ENCODE results near the gene ZNF358. TPM values are rescaled to one million over a fixed set of nuclear protein-coding genes. Genes with fewer than 3 reads are reported as not detected.
A peak's percentile ranks its signal among the peaks of the same experiment; 100 is the strongest.

Gene ZNF358
- total RNA-seq, 4 donors from 2014 or later = 19.1 to 69.1 (median 33.8) TPM

GRCh38 chr19:7505682-7506384, 10.1 kb upstream of the ZNF358 start:
- Histone ChIP-seq H3K36me3 (no peaks in the 10 kb centered on the region), H3K4me1 (peaks cover 0 to 4% of the 10 kb centered on the region in 2 donors), H3K27ac (no peak overlapping the region), H3K9me3 (no peaks in the 10 kb centered on the region), H3K27me3 (no peaks in the 10 kb centered on the region), H3K4me3 (no peak overlapping the region)
- DNase-seq = no peak
- intact Hi-C loops (cut with DNase I; ENCODE audit: low total_unique reads) = no loop called here
- TF ChIP-seq POLR2A (IDR thresholded peaks at IDR 0.05) (no peak), CTCF (IDR thresholded peaks at IDR 0.05) (no peak)

- TF ChIP-seq POLR2A (IDR thresholded peaks at IDR 0.05) = no peak
- TF ChIP-seq CTCF (IDR thresholded peaks at IDR 0.05) = no peak
- no peak overlapping the region for H3K27ac ChIP-seq
- no peaks in the 10 kb centered on the region for H3K4me1 ChIP-seq
- no peak overlapping the region for H3K4me3 ChIP-seq
- intact Hi-C loops (cut with DNase I; ENCODE audit: low total_unique reads) = no loop called here
- no peaks in the 10 kb centered on the region for H3K27me3 ChIP-seq
- no peaks in the 10 kb centered on the region for H3K9me3 ChIP-seq
- no peaks in the 10 kb centered on the region for H3K36me3 ChIP-seq
- DNase-seq = peak in 1 of 2 donors; percentile 42
Observed at GRCh38 chr19:7506385-7507328, 9.2 kb upstream of the ZNF358 start.

GRCh38 chr19:7507884-7508283, 8.0 kb upstream of the ZNF358 start:
- Histone ChIP-seq H3K36me3 (no peaks in the 10 kb centered on the region), H3K4me1 (no peaks in the 10 kb centered on the region), H3K4me3 (no peak overlapping the region), H3K27ac (no peak overlapping the region), H3K27me3 (no peaks in the 10 kb centered on the region), H3K9me3 (no peaks in the 10 kb centered on the region)
- TF ChIP-seq CTCF (IDR thresholded peaks at IDR 0.05) (no peak), POLR2A (IDR thresholded peaks at IDR 0.05) (no peak)
- peak in 1 of 2 donors; percentile 48 for DNase-seq
- intact Hi-C loops (cut with DNase I; ENCODE audit: low total_unique reads) = no loop called here

- Histone ChIP-seq H3K27ac (no peak overlapping the region), H3K27me3 (no peaks in the 10 kb centered on the region), H3K9me3 (no peaks in the 10 kb centered on the region), H3K4me1 (no peaks in the 10 kb centered on the region), H3K36me3 (no peaks in the 10 kb centered on the region), H3K4me3 (no peak overlapping the region)
- intact Hi-C loops (cut with DNase I; ENCODE audit: low total_unique reads) = no loop called here
- no peak for DNase-seq
- TF ChIP-seq POLR2A (IDR thresholded peaks at IDR 0.05) (no peak), CTCF (IDR thresholded peaks at IDR 0.05) (no peak)
Observed at GRCh38 chr19:7509625-7510024, 6.3 kb upstream of the ZNF358 start.

GRCh38 chr19:7512400-7512851, 3.5 kb upstream of the ZNF358 start:
- DNase-seq = no peak
- Histone ChIP-seq H3K27me3 (no peaks in the 10 kb centered on the region), H3K4me1 (no peaks in the 10 kb centered on the region), H3K9me3 (no peaks in the 10 kb centered on the region), H3K36me3 (no peaks in the 10 kb centered on the region), H3K27ac (no peak overlapping the region), H3K4me3 (no peak overlapping the region)
- no peak for TF ChIP-seq CTCF (IDR thresholded peaks at IDR 0.05)
- no peak for TF ChIP-seq POLR2A (IDR thresholded peaks at IDR 0.05)
- intact Hi-C loops (cut with DNase I; ENCODE audit: low total_unique reads) = no loop called here

All from uterus (tissue), 4 donors.